IMR-90 (cell line): ENCODE results near the gene DAD1. TPM values are rescaled to one million over a fixed set of nuclear protein-coding genes. Genes with fewer than 3 reads are reported as not detected.

Experiments
- ATAC-seq: fragments of 200-7000 bp; cut with Tn5 transposase; 2 replicates; pipeline ENCODE4 v1.9.1; 2020; ENCODE audit warnings: low read depth, mild to moderate bottlenecking, moderate library complexity
- BruUV-seq: library from RNA; stranded (reverse); fragments of 400-500 nt; replicated peaks from 2 replicates; lab custom pipeline; 2021; lab: Mats Ljungman, UMichigan
- CTCF ChIA-PET: fragments of 300-600 bp; formaldehyde crosslinking; extraction: SDS; loops from one replicate; lab custom pipeline; 2021; ENCODE audit warnings: antibody characterized with exemption; lab: Yijun Ruan, JAX
- POLR2A ChIA-PET: fragments of 300-600 bp; sonication (Branson Sonifier 250); formaldehyde crosslinking; loops from one replicate; lab custom pipeline; 2022; ENCODE audit warnings: antibody characterized with exemption; ENCODE audit not compliant: unreplicated experiment; lab: Charles Lee
- DNase-seq: peaks from one replicate; pipeline ENCODE4 v3.0.0; 2013
- H2AFZ ChIP-seq: replicated peaks from 2 replicates; pipeline ENCODE3; 2013; ENCODE audit warnings: low read length, mild to moderate bottlenecking; ENCODE audit not compliant: poor library complexity
- H2AK5ac ChIP-seq: 2 replicates; pipeline ENCODE4 v1.6.1; 2013; ENCODE audit warnings: low read depth, low read length, inconsistent platforms
- H2AK9ac ChIP-seq: replicated peaks from 2 replicates; pipeline ENCODE3; 2013; ENCODE audit warnings: mild to moderate bottlenecking, low read depth, low read length, moderate library complexity; ENCODE audit not compliant: poor library complexity
- H2BK120ac ChIP-seq: 2 replicates; pipeline ENCODE4 v1.6.1; 2013; ENCODE audit warnings: low read depth, low read length, inconsistent platforms
- H2BK15ac ChIP-seq: 3 replicates; pipeline ENCODE4 v1.6.1; 2013; ENCODE audit warnings: low read depth, low read length, inconsistent platforms
- H2BK20ac ChIP-seq: 2 replicates; pipeline ENCODE4 v1.6.1; 2013; ENCODE audit warnings: low read depth, mild to moderate bottlenecking, inconsistent platforms, low read length, moderate library complexity
- H2BK5ac ChIP-seq: 2 replicates; pipeline ENCODE4 v1.6.1; 2013; ENCODE audit warnings: mild to moderate bottlenecking, low read depth, low read length, inconsistent platforms; ENCODE audit not compliant: poor library complexity, severe bottlenecking
- H3K14ac ChIP-seq: replicated peaks from 2 replicates; pipeline ENCODE4 v1.6.1; 2013; ENCODE audit warnings: low read depth, low read length, inconsistent platforms
- H3K18ac ChIP-seq: 2 replicates; pipeline ENCODE4 v1.6.1; 2013; ENCODE audit warnings: low read depth, low read length, control low read depth
- H3K23ac ChIP-seq: 2 replicates; pipeline ENCODE4 v1.6.1; 2013; ENCODE audit warnings: low read depth, low read length, inconsistent platforms
- H3K27ac ChIP-seq: 2 replicates; pipeline ENCODE4 v1.5.1; 2013; ENCODE audit warnings: mild to moderate bottlenecking, control low read depth, low read length; ENCODE audit not compliant: insufficient read depth
- H3K27me3 ChIP-seq: 2 replicates; pipeline ENCODE4 v1.6.1; 2013; ENCODE audit warnings: low read length; ENCODE audit not compliant: control insufficient read depth, insufficient read depth
- H3K36me3 ChIP-seq: 2 replicates; pipeline ENCODE4 v1.6.1; 2013; ENCODE audit warnings: low read length, mixed read lengths; ENCODE audit not compliant: control insufficient read depth, insufficient read depth
- H3K4ac ChIP-seq: 2 replicates; pipeline ENCODE4 v1.6.1; 2013; ENCODE audit warnings: low read depth, low read length, inconsistent platforms
- H3K4me1 ChIP-seq: 2 replicates; pipeline ENCODE4 v1.6.1; 2013; ENCODE audit warnings: low read length, mixed read lengths; ENCODE audit not compliant: control insufficient read depth, insufficient read depth
- H3K4me2 ChIP-seq: 2 replicates; pipeline ENCODE4 v1.6.1; 2013; ENCODE audit warnings: low read depth, mild to moderate bottlenecking, control low read depth, low read length, moderate library complexity
- H3K4me3 ChIP-seq: 2 replicates; pipeline ENCODE4 v1.5.1; 2013; ENCODE audit warnings: low read depth, mild to moderate bottlenecking, control low read depth, low read length, moderate library complexity; ENCODE audit not compliant: insufficient read depth
- H3K56ac ChIP-seq: 2 replicates; pipeline ENCODE4 v1.6.1; 2013; ENCODE audit warnings: low read length, inconsistent platforms; ENCODE audit not compliant: insufficient read depth; ENCODE audit errors: extremely low read depth
- H3K79me1 ChIP-seq, 2 experiments: 2 replicates each; pipeline ENCODE4 v1.6.1; 2013; ENCODE audit warnings: low read length in 2 of 2, inconsistent platforms in 1 of 2, low read depth in 1 of 2
- H3K9ac ChIP-seq: 2 replicates; pipeline ENCODE4 v1.6.1; 2013; ENCODE audit warnings: low read depth, low read length, control low read depth
- H3K9me1 ChIP-seq: 2 replicates; pipeline ENCODE4 v1.6.1; 2013; ENCODE audit warnings: low read length, inconsistent platforms; ENCODE audit not compliant: insufficient read depth
- H3K9me3 ChIP-seq: 2 replicates; pipeline ENCODE4 v1.6.1; 2013; ENCODE audit warnings: low read length; ENCODE audit not compliant: control insufficient read depth, insufficient read depth
- H4K20me1 ChIP-seq: 2 replicates; pipeline ENCODE4 v1.6.1; 2013; ENCODE audit warnings: low read length, inconsistent platforms; ENCODE audit not compliant: insufficient read depth
- H4K5ac ChIP-seq: 2 replicates; pipeline ENCODE4 v1.6.1; 2013; ENCODE audit warnings: mild to moderate bottlenecking, low read depth, low read length, control low read depth
- H4K8ac ChIP-seq, 2 experiments: 2 replicates each; pipeline ENCODE4 v1.6.1; 2013; ENCODE audit warnings: low read depth in 2 of 2, low read length in 2 of 2, control low read depth in 1 of 2, inconsistent platforms in 1 of 2
- H4K91ac ChIP-seq: 2 replicates; pipeline ENCODE4 v1.6.1; 2013; ENCODE audit warnings: low read depth, low read length, inconsistent platforms; ENCODE audit not compliant: insufficient read depth
- BHLHE40 ChIP-seq: fragments of 150-350 bp; IDR thresholded peaks from 2 replicates; pipeline ENCODE4 v1.6.1; 2016; ENCODE audit warnings: mild to moderate bottlenecking, low read depth, low read length
- CEBPB ChIP-seq: IDR thresholded peaks from 2 replicates; pipeline ENCODE4 v1.6.1; 2012; ENCODE audit warnings: low read depth, low read length, improper control_type of control experiment
- POLR2A ChIP-seq: IDR thresholded peaks from 2 replicates; pipeline ENCODE4 v1.6.1; 2012; ENCODE audit warnings: mild to moderate bottlenecking, low read depth, low read length
- SMC3 ChIP-seq: fragments of 150-350 bp; IDR thresholded peaks from 2 replicates; pipeline ENCODE4 v1.6.1; 2016; ENCODE audit warnings: low read depth, mild to moderate bottlenecking, antibody characterized with exemption, low read length, moderate library complexity
- WGBS, 2 experiments: methylation state at CpG; one replicate each; pipeline versions ENCODE4 v1.1.5 to v1.1.7; 2013; ENCODE audit warnings: missing lambda C conversion rate in 2 of 2; ENCODE audit not compliant: insufficient read length in 1 of 2; ENCODE audit errors: extremely low coverage in 2 of 2; 5-methylcytosine and 5-hydroxymethylcytosine counted together
- dilution Hi-C: fragments of 300-500 bp; cut with HindIII; formaldehyde crosslinking; loops from one replicate; pipeline ENCODE4 v1.14.3; 2018; ENCODE audit warnings: low sequenced_read_pairs; ENCODE audit not compliant: unreplicated experiment
- in situ Hi-C: fragments of 300-500 bp; cut with MboI; formaldehyde crosslinking; loops from 3 replicates; pipeline ENCODE4 v1.14.3; 2019; ENCODE audit warnings: low sequenced_read_pairs, inconsistent platforms, mixed read lengths
- intact Hi-C: fragments of 100-400 bp; cut with micrococcal nuclease; formaldehyde crosslinking; loops from 2 replicates; pipeline ENCODE4 v1.10.0; 2022
- polyA plus RNA-seq, 3 experiments: library from polyadenylated mRNA; depleted of rRNA; stranded (reverse); fragments of >200 nt; gene quantifications; 2 replicates each; pipeline ENCODE4 v1.2.3, GENCODE V29; 2012; ENCODE audit warnings: low replicate concordance in 1 of 3
- total RNA-seq: library from RNA; depleted of rRNA; stranded (reverse); fragments of >200 nt; gene quantifications from 2 replicates; pipeline ENCODE4 v1.2.3, GENCODE V29; 2012

Gene DAD1
- total and polyA plus RNA-seq, 2 of the 4 experiments (the other 2 are of a cell fraction) = 396 to 496 TPM

DNA sequence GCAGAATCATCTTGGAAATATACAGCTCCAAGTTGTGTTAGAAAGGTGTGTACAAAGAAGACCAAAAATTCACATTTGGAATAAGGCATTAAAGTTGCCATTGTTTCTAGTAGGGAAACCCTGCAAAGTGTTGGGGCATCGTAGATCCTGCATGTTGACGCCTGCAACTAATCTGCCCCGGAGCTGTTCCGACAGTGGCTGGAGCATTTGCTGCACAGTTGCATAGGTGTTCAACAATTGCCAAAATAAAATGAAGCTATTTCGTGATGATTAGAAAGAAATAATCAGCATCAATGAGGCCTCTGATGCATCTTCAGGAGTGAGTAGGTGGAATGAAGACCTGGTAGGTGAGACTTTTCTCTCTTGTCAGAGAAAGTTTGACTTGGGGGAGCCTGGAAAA, 47.3 kb downstream of the DAD1 start:
- Histone ChIP-seq H4K20me1 (no peaks in the 10 kb centered on the region), H2AFZ (no peak overlapping the region), H3K4me3 (no peak overlapping the region), H4K5ac (no peak overlapping the region), H3K9me3 (no peaks in the 10 kb centered on the region), H3K4ac (no peak overlapping the region), H3K4me2 (no peak overlapping the region), H3K27me3 (peaks cover 3% of the 10 kb centered on the region; the same call in 1 of the 2 replicates), H4K8ac (no peak overlapping the region), H2BK5ac (no peak overlapping the region), H3K9me1 (peaks cover 17% of the 10 kb centered on the region), H2AK5ac (no peak overlapping the region), H3K79me1 (no peaks in the 10 kb centered on the region), H3K18ac (no peak overlapping the region), H2AK9ac (no peak overlapping the region), H3K56ac (no peak overlapping the region), H3K14ac (no peak overlapping the region), H3K23ac (no peak overlapping the region), H3K36me3 (no peaks in the 10 kb centered on the region), H2BK15ac (no peak overlapping the region), H3K27ac (no peak overlapping the region), H3K9ac (no peak overlapping the region), H4K91ac (no peak overlapping the region), H2BK120ac (no peak overlapping the region), H2BK20ac (no peak overlapping the region), H3K4me1 (peaks cover 19% of the 10 kb centered on the region)
- TF ChIP-seq BHLHE40 (no peak), POLR2A (no peak), CEBPB (no peak), SMC3 (no peak)
- in situ Hi-C loops (loop anchor here (25.0 kb wide), 1 partner anchor 771 kb away; the partner anchor contains the start of genes BCL2L2, PABPN1 and PPP1R3E), dilution Hi-C loops (no loop called here), intact Hi-C loops (no loop called here)
- no peak for DNase-seq
- WGBS, 2 experiments = 98% methylated on average over 5 of the region's 5 CpGs; no CpG with 5 or more reads in 1 of the 2 experiments
- ChIA-PET POLR2A (no interaction called here), CTCF (no interaction called here)
- no TSS peak for BruUV-seq
- ATAC-seq = no peak
